Measurements from ENCODE around the gene CAMTA2. TPM values are rescaled to one million over a fixed set of nuclear protein-coding genes. Genes with fewer than 3 reads are reported as not detected.

CAMTA2 gene
- total and polyA plus RNA-seq, 9 of the 15 experiments (the other 6 are each of a cell fraction or from before 2014, with no cell fraction given): 0.24 to 25.1 (median 6.3) TPM

DNA sequence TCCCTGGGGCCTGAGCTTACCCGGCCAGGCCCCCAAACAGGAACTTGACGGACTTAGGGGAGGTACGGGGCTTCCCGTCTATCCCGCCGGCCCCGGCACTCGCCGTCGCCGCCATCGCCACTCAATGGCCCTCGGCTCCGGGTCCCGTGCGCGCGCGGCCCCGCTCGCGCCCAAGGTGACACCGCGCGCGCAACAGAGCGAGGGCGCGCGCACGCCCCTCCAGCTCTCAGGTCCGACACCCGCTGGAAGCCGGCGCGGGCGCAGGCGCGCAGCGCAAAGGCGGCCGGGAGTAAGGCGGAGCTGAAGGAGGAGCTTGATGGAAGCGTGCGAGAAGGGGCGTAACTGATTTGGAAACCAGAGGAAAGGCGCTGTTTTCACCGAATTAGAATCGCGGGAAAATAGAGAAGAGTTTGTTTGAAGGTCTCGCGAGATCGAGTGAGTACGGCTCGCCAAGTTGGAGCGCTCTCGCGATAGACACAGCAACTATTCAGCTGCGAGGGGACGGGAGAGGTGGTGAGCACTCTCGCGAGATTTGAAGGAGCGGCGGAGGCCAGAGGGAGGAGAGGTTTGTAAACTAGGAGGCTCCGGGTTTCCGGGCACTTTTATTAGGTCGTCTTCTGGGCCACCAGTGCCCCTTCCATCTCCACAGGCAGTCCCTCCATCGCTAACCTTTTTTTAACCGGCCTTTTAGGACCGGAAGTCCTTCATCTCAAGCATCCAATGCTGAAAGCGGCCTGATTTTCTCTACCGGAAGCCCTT is 47.5 kb downstream of the CAMTA2 start, which contains the start of the genes RNF167 and SLC25A11 (continued):
- TF ChIP-seq SIX5 (IDR thresholded peaks at IDR 0.05; ENCODE audit: borderline replicate concordance in 1 of 2, insufficient read depth in 1 of 2, low read depth in 1 of 2, low read length in 2 of 2) (no peak), CAMTA2 (CRISPR knock-in tag; conservative IDR thresholded peaks at IDR 0.05) (no peak), HNRNPLL (IDR thresholded peaks at IDR 0.05; ENCODE audit: low read depth, low read length, poor library complexity, severe bottlenecking) (peak; percentile 60), ZNF197 (CRISPR knock-in tag; IDR thresholded peaks at IDR 0.05; ENCODE audit: low read depth) (0 out of 2 replicates have a peak, but pooled peaks have one; percentile 14), CTBP1 (IDR thresholded peaks at IDR 0.05; ENCODE audit: borderline replicate concordance) (peak; percentile 93), ZNF764 (CRISPR knock-in tag; IDR thresholded peaks at IDR 0.05; ENCODE audit: low read depth) (no peak), CEBPG (CRISPR knock-in tag; IDR thresholded peaks at IDR 0.05) (no peak), CEBPG (tag; conservative IDR thresholded peaks at IDR 0.05 in 1 of 2, IDR thresholded peaks at IDR 0.05 in 1 of 2) (0 out of 4 replicates have a peak, but pooled peaks of 1 of the 2 experiments have one; percentile 7), NR4A1 (CRISPR knock-in tag; IDR thresholded peaks at IDR 0.05) (no peak), NR4A1 (tag; IDR thresholded peaks at IDR 0.05) (0 out of 2 replicates have a peak, but pooled peaks have one; percentile 63), HNRNPK (IDR thresholded peaks at IDR 0.05; ENCODE audit: low read depth, low read length, poor library complexity, severe bottlenecking) (no peak), SP1 (CRISPR knock-in tag; IDR thresholded peaks at IDR 0.05) (peak; percentile 45; the same call in 1 of the 2 replicates), EP300 (IDR thresholded peaks at IDR 0.05; ENCODE audit: low read length) (0 out of 2 replicates have a peak, but pooled peaks have one; percentile 20)
- TF ChIP-seq, protein P1, sequence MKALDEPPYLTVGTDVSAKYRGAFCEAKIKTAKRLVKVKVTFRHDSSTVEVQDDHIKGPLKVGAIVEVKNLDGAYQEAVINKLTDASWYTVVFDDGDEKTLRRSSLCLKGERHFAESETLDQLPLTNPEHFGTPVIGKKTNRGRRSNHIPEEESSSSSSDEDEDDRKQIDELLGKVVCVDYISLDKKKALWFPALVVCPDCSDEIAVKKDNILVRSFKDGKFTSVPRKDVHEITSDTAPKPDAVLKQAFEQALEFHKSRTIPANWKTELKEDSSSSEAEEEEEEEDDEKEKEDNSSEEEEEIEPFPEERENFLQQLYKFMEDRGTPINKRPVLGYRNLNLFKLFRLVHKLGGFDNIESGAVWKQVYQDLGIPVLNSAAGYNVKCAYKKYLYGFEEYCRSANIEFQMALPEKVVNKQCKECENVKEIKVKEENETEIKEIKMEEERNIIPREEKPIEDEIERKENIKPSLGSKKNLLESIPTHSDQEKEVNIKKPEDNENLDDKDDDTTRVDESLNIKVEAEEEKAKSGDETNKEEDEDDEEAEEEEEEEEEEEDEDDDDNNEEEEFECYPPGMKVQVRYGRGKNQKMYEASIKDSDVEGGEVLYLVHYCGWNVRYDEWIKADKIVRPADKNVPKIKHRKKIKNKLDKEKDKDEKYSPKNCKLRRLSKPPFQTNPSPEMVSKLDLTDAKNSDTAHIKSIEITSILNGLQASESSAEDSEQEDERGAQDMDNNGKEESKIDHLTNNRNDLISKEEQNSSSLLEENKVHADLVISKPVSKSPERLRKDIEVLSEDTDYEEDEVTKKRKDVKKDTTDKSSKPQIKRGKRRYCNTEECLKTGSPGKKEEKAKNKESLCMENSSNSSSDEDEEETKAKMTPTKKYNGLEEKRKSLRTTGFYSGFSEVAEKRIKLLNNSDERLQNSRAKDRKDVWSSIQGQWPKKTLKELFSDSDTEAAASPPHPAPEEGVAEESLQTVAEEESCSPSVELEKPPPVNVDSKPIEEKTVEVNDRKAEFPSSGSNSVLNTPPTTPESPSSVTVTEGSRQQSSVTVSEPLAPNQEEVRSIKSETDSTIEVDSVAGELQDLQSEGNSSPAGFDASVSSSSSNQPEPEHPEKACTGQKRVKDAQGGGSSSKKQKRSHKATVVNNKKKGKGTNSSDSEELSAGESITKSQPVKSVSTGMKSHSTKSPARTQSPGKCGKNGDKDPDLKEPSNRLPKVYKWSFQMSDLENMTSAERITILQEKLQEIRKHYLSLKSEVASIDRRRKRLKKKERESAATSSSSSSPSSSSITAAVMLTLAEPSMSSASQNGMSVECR (CRISPR knock-in tag; IDR thresholded peaks at IDR 0.05): peak; percentile 35; the same call in 1 of the 2 replicates
